ENCODE measurements around the gene PTK6. TPM values are rescaled to one million over a fixed set of nuclear protein-coding genes. Genes with fewer than 3 reads are reported as not detected.
A peak's percentile ranks its signal among the peaks of the same experiment; 100 is the strongest.

The PTK6 gene
- 1 to 10 TPM in 1 of 2 donors, under 1 TPM in 1; 0.69 to 1.9 TPM for total RNA-seq

DNA sequence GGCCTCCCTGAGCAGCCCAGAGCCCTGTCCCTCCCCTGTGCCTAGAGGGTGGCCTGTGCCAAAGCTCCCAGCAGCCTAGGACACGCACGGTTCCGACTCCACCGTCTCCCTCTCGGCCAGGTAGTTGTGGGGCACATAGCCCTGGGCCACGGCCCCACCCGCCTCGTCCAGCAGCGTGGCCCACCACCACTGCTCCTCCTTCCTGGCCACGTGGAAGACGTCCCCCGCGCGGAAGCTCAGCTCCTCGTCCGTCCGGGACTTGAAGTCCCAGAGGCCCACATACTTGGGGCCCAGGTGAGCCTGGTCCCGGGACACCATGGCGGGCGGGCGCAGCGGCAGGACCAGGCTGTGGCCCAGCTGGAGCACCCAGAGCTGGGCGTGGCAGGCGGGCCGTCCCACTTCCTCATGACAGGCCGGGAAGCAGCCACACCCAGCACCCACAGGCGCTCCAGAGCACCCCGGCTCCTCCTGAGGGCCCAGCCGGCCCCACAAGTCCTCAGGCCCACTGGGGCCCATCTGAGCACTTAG is at the start of gene PTK6:
PTK6 (minus strand) TSS at position 380 of the 528 bp plus-strand sequence; CDS start at position 318, 62 bp downstream.
- H3K9me3 Mint-ChIP-seq, result no peaks in the 10 kb centered on the region
- peaks cover 2% of the 10 kb centered on the region for H3K27me3 Mint-ChIP-seq
- H3K27ac Mint-ChIP-seq, result peak within 1 kb of the TSS; percentile 86
- peaks cover 2% of the 10 kb centered on the region for H3K4me1 Mint-ChIP-seq
- no peaks in the 10 kb centered on the region for H3K36me3 Mint-ChIP-seq (ENCODE audit: low read depth)
- peak; percentile 44 for ATAC-seq (replicated peaks)
- peak within 1 kb of the TSS; percentile 67 for H3K4me3 Mint-ChIP-seq

DNA sequence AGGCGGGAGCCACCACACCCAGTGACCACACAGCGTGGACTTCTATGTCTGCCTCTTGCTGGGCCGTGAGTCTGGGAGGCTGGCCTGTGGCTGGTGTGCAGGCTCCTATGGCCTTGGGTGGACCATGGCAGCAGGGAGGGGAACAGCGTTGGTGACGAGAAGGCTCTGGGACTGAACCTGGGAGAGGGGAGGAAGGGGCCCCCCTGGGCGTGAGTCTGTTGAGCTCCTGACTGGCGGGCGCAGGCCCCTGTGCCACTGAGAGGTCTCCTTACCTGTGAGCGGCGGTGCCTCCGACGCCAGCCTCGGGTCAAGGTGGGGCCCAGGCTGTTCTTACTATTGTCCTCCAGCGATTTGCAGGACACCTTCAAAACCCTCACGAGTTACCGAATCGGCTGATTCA is 49.6 kb upstream of the PTK6 start:
- ATAC-seq (replicated peaks), result no peak
- no peak overlapping the region for H3K4me3 Mint-ChIP-seq
- peaks cover 3% of the 10 kb centered on the region for H3K4me1 Mint-ChIP-seq
- peaks cover 33% of the 10 kb centered on the region for H3K36me3 Mint-ChIP-seq (ENCODE audit: low read depth)
- H3K27ac Mint-ChIP-seq, result no peak overlapping the region
- no peaks in the 10 kb centered on the region for H3K9me3 Mint-ChIP-seq
- H3K27me3 Mint-ChIP-seq, result no peaks in the 10 kb centered on the region

DNA sequence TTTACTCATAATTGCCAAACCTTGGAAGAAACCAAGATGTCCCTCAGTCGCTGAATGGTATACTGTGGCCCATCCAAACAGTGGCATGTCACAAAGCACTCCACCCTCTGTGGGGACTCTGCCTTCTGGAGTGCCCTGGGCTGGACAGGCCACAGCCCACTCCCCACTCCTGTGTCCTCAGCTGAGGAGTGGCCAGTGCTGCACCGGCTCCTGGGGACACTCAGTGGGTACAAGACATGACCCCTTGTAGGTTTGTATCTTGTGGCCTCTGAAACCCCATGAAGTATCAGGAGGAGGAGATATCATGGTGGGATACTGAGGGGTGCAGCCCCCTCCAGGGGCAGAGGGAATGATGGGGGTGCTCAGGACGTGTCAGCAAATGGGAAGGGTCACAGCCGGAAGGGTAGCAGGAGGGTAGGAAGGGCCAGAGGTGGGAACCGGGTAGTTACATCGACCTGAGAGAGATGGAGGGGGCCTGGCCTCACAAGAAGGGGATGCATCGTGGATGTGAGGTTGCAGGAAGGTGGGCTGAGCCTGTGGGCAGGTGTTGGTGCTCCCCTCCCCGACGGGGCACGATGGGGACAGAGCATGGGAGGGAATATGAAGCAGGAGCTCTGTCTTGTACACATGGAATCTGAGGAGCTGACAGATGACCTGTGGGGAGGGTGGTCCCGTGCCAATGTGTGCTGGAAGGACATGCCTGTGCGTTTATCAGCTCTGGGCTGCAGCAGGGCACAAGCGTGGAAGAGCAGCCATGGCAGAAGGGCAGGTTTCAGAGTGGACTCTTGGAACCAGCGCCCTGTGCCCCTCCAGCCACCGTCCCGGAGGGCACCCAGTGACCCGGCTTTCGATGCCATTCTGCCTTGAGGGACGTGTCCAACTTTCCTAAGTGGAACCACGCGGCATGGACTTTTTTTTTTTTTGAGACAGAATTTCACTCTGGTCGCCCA is 48.7 kb upstream of the PTK6 start:
- Mint-ChIP-seq H3K36me3 (ENCODE audit: low read depth) (peaks cover 24% of the 10 kb centered on the region), H3K4me1 (peaks cover 3% of the 10 kb centered on the region), H3K27me3 (no peaks in the 10 kb centered on the region)

DNA sequence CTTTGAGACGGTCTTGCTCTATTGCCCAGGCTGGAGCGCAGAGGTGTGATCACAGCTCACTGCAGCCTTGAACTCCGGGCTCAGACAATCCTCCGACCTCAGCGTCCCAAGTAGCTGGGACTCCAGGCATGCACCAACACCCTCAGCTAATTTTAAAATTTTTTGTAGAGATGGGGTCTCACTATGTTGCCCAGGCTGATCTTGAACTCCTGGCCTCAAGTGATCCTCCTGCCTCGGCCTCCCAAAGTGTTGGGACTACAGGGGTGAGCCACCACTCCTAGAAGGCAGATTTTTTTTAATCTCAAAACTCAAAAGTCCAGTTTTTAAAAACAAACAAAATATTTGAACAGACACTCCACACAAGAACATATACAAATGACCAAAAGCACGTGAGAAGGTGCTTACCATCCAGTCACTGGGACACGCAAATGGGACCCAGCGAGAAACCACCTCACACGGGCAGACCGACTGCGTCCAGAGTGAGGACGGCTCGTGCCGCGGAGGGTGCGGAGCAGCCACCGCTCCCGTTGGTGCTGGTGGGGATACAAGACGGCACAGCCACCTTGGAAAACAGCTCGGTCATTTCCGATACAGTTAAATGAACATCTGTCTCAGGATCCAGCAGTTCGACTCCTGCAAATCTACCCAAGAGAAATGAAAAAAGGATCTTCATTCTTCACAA is 45.3 kb upstream of the PTK6 start:
- H3K27ac Mint-ChIP-seq, result no peak overlapping the region

More for the DNA sequence above, 48.7 kb upstream of the PTK6 start:
- Mint-ChIP-seq H3K9me3 (no peaks in the 10 kb centered on the region), H3K27ac (no peak overlapping the region), H3K4me3 (no peak overlapping the region)
- no peak for ATAC-seq (replicated peaks)

DNA sequence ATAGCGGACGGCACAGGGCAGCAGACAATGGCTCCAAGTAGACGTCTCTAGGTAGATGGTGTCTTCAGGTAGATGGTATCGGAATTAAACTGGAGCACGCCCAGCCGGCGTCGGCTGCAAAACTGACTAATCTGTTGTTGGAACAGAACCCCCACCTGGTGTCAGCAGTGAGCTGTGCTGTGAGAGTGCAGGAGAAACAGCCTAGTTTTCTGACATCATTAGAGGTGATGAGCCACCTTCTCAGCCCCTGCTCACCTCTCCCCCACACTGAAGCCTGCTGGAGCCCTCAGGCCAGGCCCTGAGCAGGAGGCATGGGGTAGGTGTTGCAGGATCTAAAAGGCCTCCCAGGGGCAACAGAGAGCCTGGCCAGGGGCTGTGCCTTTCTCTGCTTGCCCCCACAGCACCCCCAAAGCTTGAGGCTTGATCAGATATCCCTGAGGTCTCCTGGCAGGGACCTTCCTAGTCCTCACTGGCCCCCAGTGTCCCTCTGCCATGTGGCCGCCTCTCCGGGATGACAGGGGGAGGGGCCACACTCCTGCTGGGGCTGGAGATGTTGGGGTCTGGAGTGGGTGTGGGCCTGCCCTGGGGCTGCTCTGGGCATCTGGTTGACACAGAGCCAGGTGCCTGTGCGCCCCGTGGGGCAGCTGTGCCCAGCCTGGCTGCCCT is 43.8 kb upstream of the PTK6 start:
- H3K27me3 Mint-ChIP-seq, result peaks cover 3% of the 10 kb centered on the region
- no peaks in the 10 kb centered on the region for H3K9me3 Mint-ChIP-seq
- no peaks in the 10 kb centered on the region for H3K36me3 Mint-ChIP-seq (ENCODE audit: low read depth)
- H3K4me3 Mint-ChIP-seq, result no peak overlapping the region
- H3K27ac Mint-ChIP-seq, result no peak overlapping the region
- H3K4me1 Mint-ChIP-seq, result no peaks in the 10 kb centered on the region
- ATAC-seq (replicated peaks), result peak; percentile 97

More for the DNA sequence above, 45.3 kb upstream of the PTK6 start:
- Mint-ChIP-seq H3K4me1 (no peaks in the 10 kb centered on the region), H3K27me3 (no peaks in the 10 kb centered on the region), H3K36me3 (ENCODE audit: low read depth) (no peaks in the 10 kb centered on the region), H3K4me3 (no peak overlapping the region), H3K9me3 (no peaks in the 10 kb centered on the region)
- no peak for ATAC-seq (replicated peaks)

DNA sequence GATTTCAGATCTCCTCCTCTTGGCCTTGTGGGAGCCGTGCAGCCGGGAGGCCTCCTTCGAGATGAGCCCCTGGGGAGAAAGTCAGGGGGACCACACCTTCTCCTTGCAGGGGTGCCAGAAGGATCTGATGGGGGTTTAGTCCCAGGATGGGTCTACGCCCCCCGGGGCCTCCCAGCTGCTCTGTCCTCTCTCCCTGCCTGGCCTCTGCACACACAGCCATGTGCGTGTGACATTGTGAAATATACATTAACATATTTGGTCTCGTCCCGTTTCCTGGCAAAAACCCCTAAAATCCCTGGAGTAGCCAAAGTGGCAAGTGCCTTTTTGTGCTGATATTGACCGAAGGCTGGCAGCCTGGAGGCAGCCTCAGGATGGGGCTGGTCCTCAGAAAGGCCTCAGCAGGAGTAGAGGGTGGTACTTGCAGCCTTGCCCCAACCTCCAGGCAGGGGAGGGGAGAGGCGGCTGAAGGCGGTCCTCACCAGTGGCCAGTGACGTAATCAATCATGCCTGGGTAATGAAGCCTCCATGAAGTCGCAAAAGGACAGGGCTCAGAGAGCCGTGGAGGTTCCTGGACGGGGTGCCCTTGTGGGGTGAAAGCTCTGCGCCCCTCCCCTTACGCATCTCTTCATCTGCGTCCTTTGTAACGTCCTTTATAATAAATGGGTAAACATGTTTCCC is 42.0 kb upstream of the PTK6 start:
- H3K4me1 Mint-ChIP-seq, result no peaks in the 10 kb centered on the region
- H3K9me3 Mint-ChIP-seq, result no peaks in the 10 kb centered on the region
- H3K27ac Mint-ChIP-seq, result no peak overlapping the region
- peaks cover 3% of the 10 kb centered on the region for H3K27me3 Mint-ChIP-seq
- ATAC-seq (replicated peaks), result no peak
- no peaks in the 10 kb centered on the region for H3K36me3 Mint-ChIP-seq (ENCODE audit: low read depth)
- no peak overlapping the region for H3K4me3 Mint-ChIP-seq

DNA sequence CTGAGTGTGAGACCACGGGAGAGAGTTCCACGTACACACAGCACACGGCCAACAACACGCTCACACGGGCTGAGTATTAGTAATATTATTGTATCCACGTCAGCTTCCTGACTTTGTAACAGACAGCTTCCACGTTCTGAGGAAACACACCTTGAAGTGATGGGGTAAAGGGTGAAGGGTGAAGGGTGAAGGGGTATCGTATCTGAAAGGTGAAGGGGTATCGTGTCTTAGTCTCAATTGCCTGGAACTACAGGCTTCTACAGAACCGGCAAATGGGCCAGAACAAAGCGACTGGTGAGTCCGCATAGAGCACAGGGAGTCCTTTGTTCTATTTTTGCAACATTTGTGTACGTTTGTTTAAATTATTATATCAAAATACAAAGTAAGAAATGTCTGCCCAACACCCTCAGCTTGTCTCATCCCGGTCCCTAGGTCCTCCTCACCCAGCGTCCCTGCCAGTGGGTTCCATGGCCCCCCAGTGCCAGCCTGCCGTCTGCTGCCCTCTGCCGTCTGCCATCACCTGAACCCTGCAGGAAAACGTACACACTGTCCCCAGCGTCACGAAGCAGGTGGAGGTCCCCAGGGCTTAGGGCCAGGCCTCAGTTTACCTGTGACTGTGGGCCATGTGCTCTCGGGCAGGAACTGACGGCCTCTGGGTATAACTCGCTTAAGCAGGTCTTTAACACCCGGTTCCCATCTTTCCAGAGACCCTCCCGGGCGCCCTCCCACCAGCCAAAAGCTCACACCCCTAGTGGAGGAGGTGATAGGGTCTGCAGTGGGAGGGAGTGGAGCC is 41.2 kb upstream of the PTK6 start:
- Mint-ChIP-seq H3K4me3 (no peak overlapping the region), H3K4me1 (no peaks in the 10 kb centered on the region), H3K9me3 (no peaks in the 10 kb centered on the region), H3K27ac (no peak overlapping the region), H3K36me3 (ENCODE audit: low read depth) (no peaks in the 10 kb centered on the region), H3K27me3 (peaks cover 3% of the 10 kb centered on the region)
- ATAC-seq (replicated peaks), result no peak

DNA sequence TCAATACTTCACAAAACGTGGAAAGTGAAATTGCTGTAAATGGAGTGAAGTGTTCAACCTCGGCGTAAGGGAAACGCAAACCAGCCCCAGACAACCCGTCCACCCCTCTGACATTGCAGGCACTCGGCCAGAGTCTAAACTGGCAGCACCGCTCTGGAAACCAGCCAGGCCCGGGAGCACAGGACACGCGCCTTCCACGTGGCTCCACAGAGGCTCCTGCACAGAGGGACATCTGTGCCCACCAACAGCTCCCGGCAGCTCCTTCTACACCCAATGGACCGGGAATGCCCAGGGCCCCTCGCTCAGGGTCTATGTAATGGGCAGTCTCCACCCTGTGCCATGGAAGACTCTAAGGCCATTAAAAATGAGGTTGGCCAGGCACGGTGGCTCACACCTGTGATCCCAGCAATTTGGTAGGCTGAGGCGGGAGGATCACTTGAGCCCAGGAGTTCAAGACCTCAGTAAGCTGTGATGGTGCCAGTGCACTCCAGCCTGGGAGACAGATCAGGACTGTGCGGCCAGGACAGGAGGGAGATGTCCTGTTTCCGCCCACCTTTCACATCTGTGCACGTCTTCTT is 40.2 kb upstream of the PTK6 start:
- Mint-ChIP-seq H3K27me3 (peaks cover 3% of the 10 kb centered on the region), H3K4me3 (no peak overlapping the region), H3K9me3 (no peaks in the 10 kb centered on the region), H3K27ac (no peak overlapping the region), H3K4me1 (no peaks in the 10 kb centered on the region), H3K36me3 (ENCODE audit: low read depth) (no peaks in the 10 kb centered on the region)
- no peak for ATAC-seq (replicated peaks)

DNA sequence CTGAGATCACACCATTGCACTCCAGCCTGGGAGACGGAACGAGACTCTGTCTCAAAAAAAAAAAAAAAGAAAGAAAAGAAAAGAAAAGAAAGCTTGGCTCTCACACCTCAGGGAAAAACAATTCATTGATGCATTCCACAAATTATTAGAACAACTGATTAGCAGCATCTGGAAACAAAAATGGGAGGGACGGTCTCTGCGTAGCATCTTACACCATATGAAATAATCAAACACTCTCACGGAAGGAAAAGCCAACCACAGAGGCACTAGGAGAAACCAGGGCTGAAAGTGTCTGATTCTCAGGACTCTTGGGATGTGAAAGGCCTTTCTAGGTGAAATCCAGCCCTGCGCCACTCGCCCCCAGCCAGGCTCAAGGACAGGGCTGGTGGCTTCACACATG is 39.1 kb upstream of the PTK6 start:
- Mint-ChIP-seq H3K4me1 (no peaks in the 10 kb centered on the region), H3K36me3 (ENCODE audit: low read depth) (no peaks in the 10 kb centered on the region), H3K27ac (no peak overlapping the region), H3K27me3 (peaks cover 3% of the 10 kb centered on the region), H3K9me3 (no peaks in the 10 kb centered on the region), H3K4me3 (no peak overlapping the region)
- no peak for ATAC-seq (replicated peaks)

DNA sequence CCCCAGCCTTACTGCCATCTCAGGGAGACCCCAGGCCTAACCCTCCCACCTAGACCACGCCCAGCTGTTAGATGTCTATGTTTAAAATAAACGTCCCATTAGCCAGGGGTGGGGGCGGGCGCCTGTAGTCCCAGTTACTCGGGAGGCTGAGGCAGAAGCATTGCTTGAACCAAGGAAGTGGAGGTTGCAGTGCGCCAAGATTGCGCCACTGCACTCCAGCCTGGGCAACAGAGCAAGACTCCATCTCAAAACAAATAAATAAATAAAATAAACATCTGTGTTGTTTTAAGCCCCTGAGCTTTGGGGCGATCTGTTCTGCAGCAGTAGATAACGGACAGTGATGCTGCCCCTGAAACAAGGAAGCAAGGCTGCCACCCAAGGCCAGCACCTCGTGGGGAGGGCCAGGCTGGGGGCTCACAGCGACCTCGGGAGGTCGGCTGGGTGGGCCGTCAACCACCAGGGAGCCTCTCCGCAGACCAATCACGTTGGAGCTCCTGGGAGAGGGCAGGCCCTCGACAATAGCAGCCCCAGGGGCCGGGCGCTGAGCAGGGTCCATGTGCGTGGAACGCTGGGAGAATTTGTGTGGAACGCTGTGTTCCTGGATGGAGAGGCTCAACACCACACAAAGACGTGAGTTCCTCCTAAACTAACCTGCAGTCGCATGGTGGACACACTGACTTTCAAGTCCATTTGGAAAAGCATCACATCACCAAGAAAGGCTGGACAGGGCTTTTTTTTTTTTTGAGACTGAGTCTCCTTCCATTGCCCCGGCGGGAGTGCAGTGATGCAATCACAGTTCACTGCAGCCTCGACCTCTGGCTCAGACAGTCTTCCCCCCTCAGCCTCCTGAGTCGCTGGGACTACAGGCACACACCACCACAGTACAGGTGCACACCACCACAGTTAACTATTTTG is 37.9 kb upstream of the PTK6 start:
- H3K9me3 Mint-ChIP-seq, result no peaks in the 10 kb centered on the region
- H3K27ac Mint-ChIP-seq, result no peak overlapping the region
- H3K4me3 Mint-ChIP-seq, result peak overlapping the region; percentile 61
- H3K36me3 Mint-ChIP-seq (ENCODE audit: low read depth), result no peaks in the 10 kb centered on the region
- peaks cover 3% of the 10 kb centered on the region for H3K27me3 Mint-ChIP-seq
- no peaks in the 10 kb centered on the region for H3K4me1 Mint-ChIP-seq
- ATAC-seq (replicated peaks), result no peak

DNA sequence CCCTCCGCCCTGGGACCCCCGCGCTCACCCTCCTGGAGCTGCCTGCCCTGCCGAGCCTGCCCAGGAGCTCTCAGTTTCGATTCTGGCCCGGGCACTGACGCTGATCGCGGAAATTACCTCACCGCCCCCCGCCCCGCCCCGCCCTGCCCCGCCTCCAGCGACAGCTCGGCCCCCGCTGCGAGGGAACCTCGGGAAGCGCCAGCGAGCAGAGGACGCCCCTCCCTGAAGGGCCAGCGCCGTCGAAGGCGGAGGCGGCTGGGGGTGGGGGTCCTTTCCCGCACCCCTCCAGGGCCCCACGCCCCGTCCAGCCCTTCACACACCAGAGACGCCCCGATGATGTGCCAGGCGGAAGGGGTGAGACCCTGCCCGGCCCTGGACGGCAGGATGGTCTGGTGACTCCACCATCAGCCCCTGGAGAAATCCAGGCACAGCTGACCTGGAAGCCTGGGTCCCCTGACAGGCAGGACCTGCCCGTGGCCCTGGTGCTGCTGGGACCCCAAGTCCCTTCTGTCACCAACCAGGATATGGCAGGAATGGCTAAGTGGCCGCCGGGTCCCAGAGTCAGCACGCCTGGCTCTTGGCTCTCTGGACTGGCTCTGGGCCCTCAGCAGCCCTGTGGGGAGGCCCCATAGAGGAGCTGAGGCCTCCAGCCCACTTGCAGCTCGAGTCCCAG is 37.1 kb upstream of the PTK6 start, which contains the start of gene HELZ2:
HELZ2 (minus strand) TSS at position 84 of the 673 bp plus-strand sequence. CDS start 1,854 bp downstream, outside the sequence.
- Mint-ChIP-seq H3K27me3 (peaks cover 3% of the 10 kb centered on the region), H3K9me3 (no peaks in the 10 kb centered on the region), H3K4me3 (peak within 1 kb of the TSS; percentile 61), H3K36me3 (ENCODE audit: low read depth) (no peaks in the 10 kb centered on the region), H3K27ac (no peak within 1 kb of the TSS), H3K4me1 (no peaks in the 10 kb centered on the region)
- peak; percentile 93 for ATAC-seq (replicated peaks)

DNA sequence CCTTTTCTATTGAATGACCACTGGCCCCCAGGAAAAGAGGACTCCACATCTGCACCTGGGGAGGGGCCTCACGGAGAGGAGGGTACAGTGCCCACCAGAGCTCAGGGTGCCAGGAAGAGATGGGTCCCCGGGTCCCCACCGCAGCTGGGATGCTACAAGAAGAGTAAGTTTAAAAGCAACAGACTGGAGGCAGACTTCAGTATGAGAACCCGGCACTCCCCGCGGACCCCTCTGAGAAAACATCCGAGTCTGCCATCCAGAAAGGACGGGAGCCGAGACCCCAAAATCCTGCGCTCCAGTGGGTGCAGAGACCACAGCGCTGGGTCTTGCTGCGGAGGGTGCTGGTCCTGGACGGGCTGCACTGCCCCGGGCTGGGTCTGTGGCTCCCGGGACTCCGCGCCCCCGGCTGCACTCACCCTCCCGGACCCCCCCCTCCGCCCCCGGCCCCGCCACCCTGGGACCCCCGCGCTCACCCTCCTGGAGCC is 36.5 kb upstream of the PTK6 start:
- Mint-ChIP-seq H3K9me3 (no peaks in the 10 kb centered on the region), H3K4me1 (no peaks in the 10 kb centered on the region), H3K4me3 (peak overlapping the region; percentile 61), H3K27ac (no peak overlapping the region), H3K36me3 (ENCODE audit: low read depth) (no peaks in the 10 kb centered on the region), H3K27me3 (peaks cover 3% of the 10 kb centered on the region)
- peak; percentile 32 for ATAC-seq (replicated peaks)

Data from activated T-helper 17 cell treated with anti-CD3 and anti-CD28 coated beads, Interleukin-2, amount 50 U/mL, for 72 hours (primary cell).